ENCODE results near the gene RASSF3. TPM values are rescaled to one million over a fixed set of nuclear protein-coding genes. Genes with fewer than 3 reads are reported as not detected.

Gene RASSF3
- total RNA-seq, 1 donor, result 52.8 TPM

- H3K4me1 ChIP-seq (ENCODE audit: insufficient read depth, low read length), result peaks cover 77% of the 10 kb centered on the region
- H3K4me3 ChIP-seq (ENCODE audit: low read length), result no peak overlapping the region
- no peaks in the 10 kb centered on the region for H3K27me3 ChIP-seq (ENCODE audit: insufficient read depth, low read length)
- H3K9me3 ChIP-seq (ENCODE audit: low read depth, low read length), result no peaks in the 10 kb centered on the region
These were observed 135.0 kb downstream of the RASSF3 start for GRCh38 chr12:64745259-64745807.

DNA sequence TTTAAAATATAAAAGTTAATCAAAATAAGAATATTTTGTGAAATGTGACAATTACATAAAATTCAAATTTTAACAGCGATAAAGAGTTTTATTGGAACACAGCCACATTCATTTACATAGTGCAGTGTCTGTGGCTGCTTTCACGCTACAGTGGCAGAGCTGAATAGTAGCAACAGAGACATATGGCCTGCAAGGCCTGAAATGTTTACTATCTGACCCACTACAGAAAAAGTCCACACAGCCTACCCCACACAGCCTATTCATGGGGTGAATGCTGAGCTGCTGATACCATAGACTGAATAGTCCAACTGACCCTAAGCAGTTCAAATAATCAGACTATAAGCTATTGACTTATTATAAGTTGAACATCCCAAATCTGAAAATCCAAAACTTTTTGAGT lies 135.7 kb downstream of the RASSF3 start:
- no peak overlapping the region for H3K4me3 ChIP-seq (ENCODE audit: low read length)
- H3K4me1 ChIP-seq (ENCODE audit: insufficient read depth, low read length), result peaks cover 78% of the 10 kb centered on the region
- H3K27me3 ChIP-seq (ENCODE audit: insufficient read depth, low read length), result no peaks in the 10 kb centered on the region
- no peaks in the 10 kb centered on the region for H3K9me3 ChIP-seq (ENCODE audit: low read depth, low read length)

GRCh38 chr12:64746663-64747062 lies 136.4 kb downstream of the RASSF3 start:
- no peak overlapping the region for H3K4me3 ChIP-seq (ENCODE audit: low read length)
- no peaks in the 10 kb centered on the region for H3K9me3 ChIP-seq (ENCODE audit: low read depth, low read length)
- H3K4me1 ChIP-seq (ENCODE audit: insufficient read depth, low read length), result peaks cover 76% of the 10 kb centered on the region
- no peaks in the 10 kb centered on the region for H3K27me3 ChIP-seq (ENCODE audit: insufficient read depth, low read length)

Other genes starting within 250 kb of the RASSF3 start
- 0.73 TPM for gene C12orf56, start 219.7 kb upstream of the RASSF3 start, total RNA-seq
- 44.6 TPM for gene XPOT, start 206.1 kb upstream of the RASSF3 start, total RNA-seq
- 48.5 TPM for gene TBK1, start 158.4 kb upstream of the RASSF3 start, total RNA-seq
- 126 TPM for gene GNS, start 148.9 kb downstream of the RASSF3 start, total RNA-seq
- gene TBC1D30, start 214.2 kb downstream of the RASSF3 start, total RNA-seq, result 2.4 TPM